B cell (primary cell): ENCODE measurements around the gene NT5C. TPM values are rescaled to one million over a fixed set of nuclear protein-coding genes. Genes with fewer than 3 reads are reported as not detected.

Source experiments
- ATAC-seq: fragments of 200-7000 bp; cut with Tn5 transposase; one replicate; pipeline ENCODE4 v1.10.0; 2021; ENCODE audit warnings: low read depth, mild to moderate bottlenecking, moderate number of reproducible peaks, moderate library complexity
- CTCF ChIA-PET: fragments of 350-600 bp; sonication (Branson Sonifier 250); formaldehyde crosslinking; loops from one replicate; lab custom pipeline; 2021; ENCODE audit warnings: antibody characterized with exemption, inconsistent platforms; lab: Charles Lee
- POLR2A ChIA-PET: fragments of 350-600 bp; sonication (Branson Sonifier 250); formaldehyde crosslinking; loops from one replicate; lab custom pipeline; 2021; ENCODE audit warnings: antibody characterized with exemption; lab: Charles Lee
- DNase-seq: peaks from one replicate; pipeline ENCODE4 v3.0.0; 2013
- H2AFZ ChIP-seq: 2 replicates; pipeline ENCODE4 v1.6.1; 2012; ENCODE audit warnings: mild to moderate bottlenecking, low read depth, low read length; ENCODE audit not compliant: insufficient read depth, poor library complexity, severe bottlenecking
- H3K27ac ChIP-seq, 2 donors: 1 replicate in 1 of 2; 2 replicates in 1 of 2; pipeline ENCODE4 v1.5.1; 2012 to 2013; ENCODE audit warnings: low read length in 2 of 2, mild to moderate bottlenecking in 2 of 2, moderate library complexity in 1 of 2
- H3K27me3 ChIP-seq, 4 experiments: fragments of 200-600 bp in 1 of 4; sonication (generic) in 1 of 4; replicated peaks in 1 of 4; 1 replicate in 2 of 4; 2 replicates in 2 of 4; pipeline versions ENCODE4 v1.6.1 to v1.7.0; 2013 to 2016; ENCODE audit warnings: low read length in 3 of 4, mild to moderate bottlenecking in 2 of 4, mixed read lengths in 1 of 4, moderate library complexity in 1 of 4; ENCODE audit not compliant: insufficient read depth in 4 of 4, control insufficient read depth in 3 of 4; ENCODE audit errors: control extremely low read depth in 1 of 4
- H3K36me3 ChIP-seq, 2 experiments: replicated peaks in 1 of 2; 1 replicate in 1 of 2; 2 replicates in 1 of 2; pipeline versions ENCODE4 v1.6.1 to v1.7.1; 2013; ENCODE audit warnings: low read length in 1 of 2; ENCODE audit not compliant: insufficient read depth in 2 of 2, control insufficient read depth in 1 of 2; ENCODE audit errors: control extremely low read depth in 1 of 2, extremely low read depth in 1 of 2
- H3K4me1 ChIP-seq, 2 donors: fragments of 200-600 bp in 1 of 2; sonication (generic) in 1 of 2; 1 replicate in 1 of 2; 2 replicates in 1 of 2; pipeline versions ENCODE4 v1.5.1 to v1.6.1; 2013 to 2017; ENCODE audit warnings: low read length in 2 of 2; ENCODE audit not compliant: control insufficient read depth in 2 of 2, insufficient read depth in 2 of 2
- H3K4me2 ChIP-seq: replicated peaks from 2 replicates; pipeline ENCODE3; 2012; ENCODE audit warnings: mild to moderate bottlenecking, low read depth, low read length; ENCODE audit not compliant: poor library complexity, severe bottlenecking
- H3K4me3 ChIP-seq, 5 experiments: fragments of 200-600 bp in 1 of 5; sonication (generic) in 1 of 5; 1 replicate in 3 of 5; 2 replicates in 2 of 5; pipeline versions ENCODE4 v1.5.1 to v1.7.0; 2011 to 2016; ENCODE audit warnings: low read length in 4 of 5, mild to moderate bottlenecking in 4 of 5, low read depth in 2 of 5, control low read depth in 1 of 5, moderate library complexity in 1 of 5; ENCODE audit not compliant: insufficient read depth in 1 of 5; ENCODE audit errors: control extremely low read depth in 1 of 5, extremely low read depth in 1 of 5
- H3K79me2 ChIP-seq: fragments of 200-600 bp; sonication (generic); one replicate; pipeline ENCODE4 v1.6.0; 2016; ENCODE audit warnings: low read length; ENCODE audit not compliant: control insufficient read depth, insufficient read depth
- H3K9ac ChIP-seq: fragments of 200-600 bp; sonication (generic); 2 replicates; pipeline ENCODE4 v1.6.1; 2017; ENCODE audit warnings: mild to moderate bottlenecking, low read length, moderate library complexity
- H3K9me3 ChIP-seq, 3 donors: one replicate each; pipeline versions ENCODE4 v1.6.1 to v1.7.1; 2013; ENCODE audit warnings: low read length in 2 of 3; ENCODE audit not compliant: control insufficient read depth in 2 of 3, insufficient read depth in 1 of 3; ENCODE audit errors: control extremely low read depth in 1 of 3
- H4K20me1 ChIP-seq: 2 replicates; pipeline ENCODE4 v1.6.0; 2012; ENCODE audit warnings: mild to moderate bottlenecking, low read length; ENCODE audit not compliant: insufficient read depth, control insufficient read depth, poor library complexity, severe bottlenecking
- H3K27ac Mint-ChIP-seq: one replicate; pipeline ENCODE4 v1.8.0; 2021; ENCODE audit warnings: mixed read lengths
- H3K27me3 Mint-ChIP-seq: one replicate; pipeline ENCODE4 v1.8.0; 2021; ENCODE audit warnings: mixed read lengths
- H3K4me1 Mint-ChIP-seq: one replicate; pipeline ENCODE4 v1.8.0; 2021; ENCODE audit warnings: mixed read lengths
- H3K4me3 Mint-ChIP-seq: one replicate; pipeline ENCODE4 v1.8.0; 2021; ENCODE audit warnings: mixed read lengths
- H3K9me3 Mint-ChIP-seq: one replicate; pipeline ENCODE4 v1.8.0; 2022; ENCODE audit warnings: mixed read lengths; ENCODE audit not compliant: insufficient read depth
- CTCF ChIP-seq: fragments of 200-600 bp; IDR thresholded peaks from one replicate; pipeline ENCODE4 v1.8.0; 2022; ENCODE audit warnings: antibody characterized with exemption, mild to moderate bottlenecking
- EZH2 ChIP-seq: IDR thresholded peaks from 2 replicates; pipeline ENCODE4 v1.6.1; 2012; ENCODE audit warnings: borderline replicate concordance, low read depth, mild to moderate bottlenecking, moderate library complexity, low read length; ENCODE audit not compliant: insufficient read depth, poor library complexity, severe bottlenecking
- WGBS: methylation state at CpG from one replicate; pipeline ENCODE4 v1.1.5; 2013; ENCODE audit warnings: missing lambda C conversion rate; ENCODE audit not compliant: insufficient coverage; 5-methylcytosine and 5-hydroxymethylcytosine counted together
- intact Hi-C: fragments of 100-400 bp; cut with micrococcal nuclease; formaldehyde crosslinking; loops from one replicate; pipeline ENCODE4 v1.10.0; 2022
- polyA plus RNA-seq: library from polyadenylated mRNA; depleted of rRNA; stranded (reverse); fragments of >200 nt; gene quantifications from 2 replicates; pipeline ENCODE4 v1.2.3, GENCODE V29; 2012
- total RNA-seq, 2 donors: library from RNA; stranded (reverse); fragments of 120-200 nt in 1 of 2; gene quantifications; 1 replicate in 1 of 2; 2 replicates in 1 of 2; pipeline versions ENCODE4 v1.2.3 to v1.2.4, GENCODE V29; 2013 to 2022

The NT5C gene
- total and polyA plus RNA-seq, 2 donors (not counting 1 experiment from before 2014, with no cell fraction given), result 98.9 to 184 TPM

GRCh38 chr17:75130632-75131277 is 787 bp downstream of the NT5C start:
- Mint-ChIP-seq H3K9me3 (no peaks in the 10 kb centered on the region), H3K4me3 (peak overlapping the region; percentile 86), H3K27ac (peak overlapping the region; percentile 84), H3K27me3 (no peaks in the 10 kb centered on the region), H3K4me1 (peaks cover 40% of the 10 kb centered on the region)
- H3K36me3 ChIP-seq, result peaks cover 0 to 17% of the 10 kb centered on the region in 2 experiments
- H3K27ac ChIP-seq, result peak overlapping the region; percentile 57 to 85
- H3K9ac ChIP-seq, result peak overlapping the region; percentile 88
- peak overlapping the region; percentile 92 for H2AFZ ChIP-seq
- DNase-seq, result peak; percentile 67
- peak overlapping the region; percentile 40 to 95 (median 87) for H3K4me3 ChIP-seq
- intact Hi-C loops, result loop anchor here (1.0 kb wide), 4 partner anchors 16 to 71 kb away; partner anchors contain the start of genes JPT1 and SUMO2
- ChIA-PET POLR2A (interaction anchor here (0.7 to 3.5 kb wide), 10 partner anchors 10 to 169 kb away, joined by 3 to 49 read pairs (median 5); partner anchors contain the start of genes ARMC7 and SUMO2), CTCF (interaction anchor here (0.6 to 13.4 kb wide), 27 partner anchors 10 to 169 kb away, joined by 3 to 262 read pairs (median 4); partner anchors contain the start of genes ARMC7, JPT1, MIF4GD and NUP85)
- peaks cover 18 to 32% of the 10 kb centered on the region in 2 donors for H3K4me1 ChIP-seq
- H3K79me2 ChIP-seq, result no peaks in the 10 kb centered on the region
- peaks cover 23% of the 10 kb centered on the region for H4K20me1 ChIP-seq
- peak; percentile 32 for TF ChIP-seq CTCF
- TF ChIP-seq EZH2, result no peak
- H3K27me3 ChIP-seq, result no peaks in the 10 kb centered on the region
- WGBS, result 16% methylated on average over 26 of the region's 29 CpGs
- H3K4me2 ChIP-seq, result peak overlapping the region; percentile 86
- peak; percentile 25 for ATAC-seq
- no peaks in the 10 kb centered on the region for H3K9me3 ChIP-seq
